HG02571 (cell line): ENCODE results near the gene SKOR2.
"Not testable (repeated sequence)": the region's sequence is repeated elsewhere in the genome, so short reads cannot be mapped to it uniquely, and the experiment has no call there.

ENCODE experiments used
- ATAC-seq: cut with Tn5 transposase; IDR thresholded peaks from one replicate; pipeline ENCODE4 v1.9.1; 2021; ENCODE audit warnings: mild to moderate bottlenecking, moderate library complexity; ENCODE audit not compliant: unreplicated experiment

SKOR2 gene

GRCh38 chr18:47204908-47205522, 46.4 kb downstream of the SKOR2 start:
- no peak for ATAC-seq

GRCh38 chr18:47203626-47204464, 47.6 kb downstream of the SKOR2 start:
- ATAC-seq = no peak

- not testable (repeated sequence) for ATAC-seq
These were observed 55.5 kb downstream of the SKOR2 start for GRCh38 chr18:47195961-47196360.

GRCh38 chr18:47191961-47192360, 59.5 kb downstream of the SKOR2 start:
- ATAC-seq = no peak

- ATAC-seq = no peak
These were observed 63.7 kb downstream of the SKOR2 start for GRCh38 chr18:47187721-47188120.

GRCh38 chr18:47184419-47185050, 66.9 kb downstream of the SKOR2 start:
- ATAC-seq = no peak

GRCh38 chr18:47182156-47182555, 69.3 kb downstream of the SKOR2 start:
- not testable (repeated sequence) for ATAC-seq

- ATAC-seq = no peak
These were observed 70.7 kb downstream of the SKOR2 start for GRCh38 chr18:47180765-47181164.

GRCh38 chr18:47179520-47179919, 71.9 kb downstream of the SKOR2 start:
- ATAC-seq = no peak

GRCh38 chr18:47175898-47176575, 75.4 kb downstream of the SKOR2 start, which contains the start of gene IER3IP1:
Gene IER3IP1, minus strand, starts transcription at chr18:47176364. Its CDS starts 87 bp downstream, at chr18:47176277.
- ATAC-seq = peak; percentile 82

GRCh38 chr18:47175283-47175897, 76.1 kb downstream of the SKOR2 start:
- ATAC-seq = peak; percentile 13

- ATAC-seq = no peak
These were observed 76.8 kb downstream of the SKOR2 start for GRCh38 chr18:47174545-47175116.

- ATAC-seq = no peak
These were observed 79.0 kb downstream of the SKOR2 start for GRCh38 chr18:47172476-47172875.

- no peak for ATAC-seq
These were observed 82.5 kb downstream of the SKOR2 start for GRCh38 chr18:47168913-47169312.

GRCh38 chr18:47168509-47168908, 83.0 kb downstream of the SKOR2 start:
- ATAC-seq = no peak

GRCh38 chr18:47166294-47166693, 85.2 kb downstream of the SKOR2 start:
- no peak for ATAC-seq

- peak; percentile 70 for ATAC-seq
These were observed 88.2 kb downstream of the SKOR2 start for GRCh38 chr18:47163241-47163640.

GRCh38 chr18:47160256-47160655, 91.2 kb downstream of the SKOR2 start:
- ATAC-seq = no peak

- ATAC-seq = not testable (repeated sequence)
These were observed 93.1 kb downstream of the SKOR2 start for GRCh38 chr18:47158404-47158803.
